Renal cortex interstitium (tissue), 11 donors: ENCODE results near the gene NIP7. TPM values are rescaled to one million over a fixed set of nuclear protein-coding genes. Genes with fewer than 3 reads are reported as not detected.

Experiments
- DNase-seq, 11 donors: peaks; one replicate each; pipeline ENCODE4 v3.0.0-alpha.2; 2013; ENCODE audit warnings: low read depth in 9 of 11, low spot score in 4 of 11; ENCODE audit errors: extremely low read depth in 1 of 11
- polyA plus RNA-seq, 3 donors: library from polyadenylated mRNA; unstranded; fragments of 120-200 nt; gene quantifications; one replicate each; pipeline ENCODE4 v1.2.1, GENCODE V29; 2013; ENCODE audit not compliant: insufficient read length in 3 of 3

Gene NIP7
- polyA plus RNA-seq, 3 donors: 29.5 to 39.7 (median 33.1) TPM

DNA sequence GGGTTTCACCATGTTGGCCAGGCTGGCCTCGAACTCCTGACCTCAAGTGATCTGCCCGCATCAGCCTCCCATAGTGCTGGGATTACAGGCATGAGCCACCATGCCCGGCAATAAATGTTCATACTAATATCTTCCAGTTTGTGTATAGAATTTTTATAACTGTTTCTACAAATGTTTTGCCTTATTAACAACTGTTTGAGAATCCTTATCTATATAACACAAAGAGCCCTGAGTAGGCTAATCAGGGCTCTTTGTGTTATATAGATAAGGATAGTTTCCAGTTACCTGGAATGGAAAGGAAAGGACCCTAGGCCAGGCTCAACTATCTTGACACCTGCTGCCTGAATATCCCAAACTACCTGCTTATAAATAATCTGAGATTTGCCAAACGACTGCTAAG is 29.3 kb downstream of the NIP7 start:
- no peak for DNase-seq

GRCh38 chr16:69371564-69371963 is 32.0 kb downstream of the NIP7 start:
- DNase-seq: no peak

DNA sequence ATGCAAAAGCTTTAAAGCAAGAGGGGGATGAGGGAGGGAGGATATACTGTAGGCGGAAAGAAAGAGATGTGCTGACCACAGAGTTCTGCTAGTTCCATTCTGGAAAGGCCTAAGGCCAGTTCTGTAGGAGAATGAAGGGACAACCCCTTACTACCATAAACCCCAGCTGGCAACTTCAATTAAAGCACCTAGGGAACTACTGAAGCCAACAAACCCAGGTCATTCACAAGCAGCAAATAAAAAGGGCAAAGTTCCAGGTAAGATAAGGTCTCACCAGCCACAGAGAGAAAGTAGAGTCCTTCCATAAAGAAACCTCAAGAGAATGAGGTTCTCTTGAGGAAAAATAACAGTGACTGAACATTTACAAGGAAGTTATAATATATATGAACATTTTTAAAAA is 33.4 kb downstream of the NIP7 start:
- DNase-seq: no peak

GRCh38 chr16:69376393-69377059 is 37.0 kb downstream of the NIP7 start:
- no peak for DNase-seq

DNA sequence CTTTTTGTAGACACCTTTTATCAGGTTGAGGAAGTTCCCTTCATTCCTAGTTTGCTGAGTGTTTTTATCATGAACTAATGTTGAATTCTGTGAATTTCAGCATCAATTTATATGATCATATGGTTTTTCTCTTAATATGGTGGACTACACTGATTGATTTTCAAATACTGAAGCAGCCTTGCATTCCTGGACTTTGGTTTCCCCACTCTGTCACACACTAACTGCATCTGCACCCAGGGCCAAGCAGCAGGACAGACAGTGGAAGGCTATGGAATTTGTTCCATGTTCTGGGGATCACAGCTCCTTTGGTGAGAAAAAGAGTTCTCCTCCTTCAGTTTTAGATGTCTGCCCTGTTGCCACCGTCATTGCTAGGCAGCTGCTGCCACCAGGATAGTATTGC is 38.5 kb downstream of the NIP7 start:
- no peak for DNase-seq

GRCh38 chr16:69378760-69379159 is 39.2 kb downstream of the NIP7 start:
- no peak for DNase-seq

- DNase-seq: no peak
Measured at GRCh38 chr16:69381231-69381630, 41.7 kb downstream of the NIP7 start.

- DNase-seq: no peak
Measured at GRCh38 chr16:69382421-69382820, 42.8 kb downstream of the NIP7 start.

GRCh38 chr16:69384974-69385373 is 45.4 kb downstream of the NIP7 start:
- DNase-seq: no peak

GRCh38 chr16:69386596-69386995 is 47.0 kb downstream of the NIP7 start:
- DNase-seq: no peak

Other genes starting within 250 kb of the NIP7 start
- 1 to 10 TPM; 2.9 to 4.1 (median 3.1) TPM for gene HAS3, start 234.1 kb upstream of the NIP7 start, polyA plus RNA-seq
- 100 to 1,000 TPM; 143 to 177 (median 160) TPM for gene CHTF8, start 207.2 kb upstream of the NIP7 start, polyA plus RNA-seq
- gene UTP4, start 207.1 kb upstream of the NIP7 start, polyA plus RNA-seq: 10 to 100 TPM; 57.3 to 69.2 (median 59.6) TPM
- gene SNTB2, start 152.6 kb upstream of the NIP7 start, polyA plus RNA-seq: 10 to 100 TPM; 11.5 to 13.2 (median 12.9) TPM
- 10 to 100 TPM; 43.1 to 52.5 (median 47.6) TPM for gene VPS4A, start 28.4 kb upstream of the NIP7 start, polyA plus RNA-seq
- gene PDF, start 9.2 kb upstream of the NIP7 start, polyA plus RNA-seq: 1 to 10 TPM; 3.6 to 7.6 (median 5.6) TPM
- gene COG8, start 208 bp upstream of the NIP7 start, polyA plus RNA-seq: 10 to 100 TPM; 31.8 to 35.8 (median 32.8) TPM
- 1 to 10 TPM; 2.7 to 3.9 (median 3.0) TPM for gene TMED6, start 12.0 kb downstream of the NIP7 start, polyA plus RNA-seq
- gene TERF2, start 46.2 kb downstream of the NIP7 start, polyA plus RNA-seq: 10 to 100 TPM; 43.3 to 47.6 (median 44.9) TPM
- gene CYB5B, start 84.8 kb downstream of the NIP7 start, polyA plus RNA-seq: 100 to 1,000 TPM; 132 to 150 (median 141) TPM
- 10 to 100 TPM; 36.5 to 64.6 (median 42.7) TPM for gene NFAT5, start 226.2 kb downstream of the NIP7 start, polyA plus RNA-seq